H1 (cell line): Measurements from ENCODE around the gene CIPC. TPM values are rescaled to one million over a fixed set of nuclear protein-coding genes. Genes with fewer than 3 reads are reported as not detected.

ENCODE experiments used
- CTCF ChIA-PET: fragments of 300-600 bp; sonication (Branson Sonifier 250); formaldehyde crosslinking; loops from one replicate; lab custom pipeline; 2021; ENCODE audit not compliant: partially characterized antibody; lab: Charles Lee
- POLR2A ChIA-PET: fragments of 300-600 bp; sonication (Branson Sonifier 250); formaldehyde crosslinking; loops from one replicate; lab custom pipeline; 2021; ENCODE audit warnings: inconsistent platforms; ENCODE audit not compliant: partially characterized antibody; lab: Charles Lee
- DNase-seq, 2 experiments: peaks; one replicate each; pipeline versions ENCODE4 v3.0.0 to v3.0.0-alpha.2; 2010 to 2022; ENCODE audit warnings: low spot score in 2 of 2, low read depth in 1 of 2, mixed read lengths in 1 of 2
- FAIRE-seq: peaks from 2 replicates; lab custom pipeline; 2011; peaks lifted over from hg19 to GRCh38; lab: Jason Lieb, UNC
- H2AFZ ChIP-seq: 2 replicates; pipeline ENCODE4 v1.8.1; 2012; ENCODE audit warnings: low read length, inconsistent platforms
- H2AK5ac ChIP-seq: 2 replicates; pipeline ENCODE4 v1.6.1; 2013; ENCODE audit warnings: low read depth, low read length
- H2BK120ac ChIP-seq: replicated peaks from 2 replicates; pipeline ENCODE3; 2013; ENCODE audit warnings: low read depth, low read length, inconsistent platforms
- H2BK12ac ChIP-seq: 2 replicates; pipeline ENCODE4 v1.6.1; 2013; ENCODE audit warnings: low read depth, low read length
- H2BK15ac ChIP-seq: 2 replicates; pipeline ENCODE4 v1.6.1; 2013; ENCODE audit warnings: low read length
- H2BK20ac ChIP-seq: 2 replicates; pipeline ENCODE4 v1.6.1; 2013; ENCODE audit warnings: low read length
- H2BK5ac ChIP-seq: 2 replicates; pipeline ENCODE4 v1.6.1; 2013; ENCODE audit warnings: low read depth, low read length
- H3K14ac ChIP-seq: 2 replicates; pipeline ENCODE4 v1.6.1; 2013; ENCODE audit warnings: inconsistent platforms; ENCODE audit not compliant: insufficient read length
- H3K18ac ChIP-seq: 2 replicates; pipeline ENCODE4 v1.6.1; 2013; ENCODE audit warnings: low read length; ENCODE audit errors: extremely low read depth
- H3K23ac ChIP-seq: 2 replicates; pipeline ENCODE4 v1.6.1; 2013; ENCODE audit warnings: inconsistent platforms; ENCODE audit not compliant: insufficient read length
- H3K23me2 ChIP-seq: 2 replicates; pipeline ENCODE4 v1.6.1; 2013; ENCODE audit warnings: low read depth, low read length
- H3K27ac ChIP-seq: 2 replicates; pipeline ENCODE4 v1.6.1; 2011; ENCODE audit warnings: low read depth, low read length, inconsistent platforms
- H3K27me3 ChIP-seq, 4 experiments: replicated peaks in 1 of 4; 1 replicate in 1 of 4; 2 replicates in 3 of 4; pipeline versions ENCODE4 v1.6.1 to v1.8.1; 2011 to 2013; ENCODE audit warnings: low read length in 3 of 4, mild to moderate bottlenecking in 3 of 4, inconsistent platforms in 2 of 4, mixed read lengths in 2 of 4, moderate library complexity in 1 of 4; ENCODE audit not compliant: control insufficient read depth in 3 of 4, insufficient read depth in 3 of 4; ENCODE audit errors: extremely low read depth in 1 of 4
- H3K36me3 ChIP-seq, 4 experiments: 2 replicates each; pipeline versions ENCODE4 v1.6.1 to v1.8.1; 2011 to 2013; ENCODE audit warnings: mild to moderate bottlenecking in 4 of 4, low read length in 3 of 4, moderate library complexity in 2 of 4, control low read depth in 1 of 4, inconsistent platforms in 1 of 4; ENCODE audit not compliant: insufficient read depth in 4 of 4, control insufficient read depth in 2 of 4
- H3K4ac ChIP-seq: replicated peaks from 2 replicates; pipeline ENCODE3; 2013; ENCODE audit warnings: low read length, low read depth, mixed read lengths, inconsistent platforms; ENCODE audit not compliant: insufficient read length
- H3K4me1 ChIP-seq, 4 experiments: replicated peaks in 1 of 4; 1 replicate in 1 of 4; 2 replicates in 3 of 4; pipeline versions ENCODE4 v1.6.1 to v1.8.1; 2011 to 2013; ENCODE audit warnings: low read length in 3 of 4, inconsistent platforms in 2 of 4, mixed read lengths in 1 of 4; ENCODE audit not compliant: insufficient read depth in 4 of 4, control insufficient read depth in 3 of 4
- H3K4me2 ChIP-seq, 2 experiments: 2 replicates each; pipeline versions ENCODE4 v1.6.1 to v1.8.1; 2011 to 2013; ENCODE audit warnings: low read depth in 2 of 2, low read length in 2 of 2, control low read depth in 1 of 2, inconsistent platforms in 1 of 2, mild to moderate bottlenecking in 1 of 2; ENCODE audit not compliant: insufficient read depth in 1 of 2
- H3K4me3 ChIP-seq, 4 experiments: fragments of 200-600, 300-600 bp in 1 of 4; sonication (generic), shearing (Covaris generic), sonication (Bioruptor Twin) in 1 of 4; 2 replicates each; pipeline versions ENCODE4 v1.5.1 to v1.8.1; 2011 to 2016; ENCODE audit warnings: low read length in 4 of 4, low read depth in 3 of 4, control low read depth in 2 of 4, inconsistent platforms in 2 of 4, mild to moderate bottlenecking in 2 of 4, mixed read lengths in 1 of 4, moderate library complexity in 1 of 4; ENCODE audit not compliant: insufficient read depth in 2 of 4; ENCODE audit errors: extremely low read depth in 1 of 4
- H3K56ac ChIP-seq: replicated peaks from 2 replicates; pipeline ENCODE3; 2013; ENCODE audit warnings: low read depth, mild to moderate bottlenecking, mixed read lengths, low read length, inconsistent platforms; ENCODE audit not compliant: insufficient read length
- H3K79me1 ChIP-seq: 2 replicates; pipeline ENCODE4 v1.6.1; 2013; ENCODE audit warnings: low read depth, low read length, control low read depth
- H3K79me2 ChIP-seq, 2 experiments: 2 replicates each; pipeline versions ENCODE4 v1.6.1 to v1.8.1; 2012 to 2013; ENCODE audit warnings: low read length in 2 of 2, mild to moderate bottlenecking in 2 of 2, inconsistent platforms in 1 of 2; ENCODE audit not compliant: insufficient read depth in 2 of 2, control insufficient read depth in 1 of 2
- H3K9ac ChIP-seq, 4 experiments: replicated peaks in 1 of 4; 1 replicate in 1 of 4; 2 replicates in 3 of 4; pipeline versions ENCODE4 v1.6.1 to v1.8.1; 2011 to 2013; ENCODE audit warnings: low read depth in 3 of 4, low read length in 3 of 4, control low read depth in 2 of 4, mild to moderate bottlenecking in 2 of 4, moderate library complexity in 2 of 4, inconsistent platforms in 1 of 4; ENCODE audit errors: extremely low read depth in 1 of 4
- H3K9me3 ChIP-seq, 2 experiments: 2 replicates each; pipeline versions ENCODE4 v1.6.1 to v1.8.1; 2012 to 2013; ENCODE audit warnings: mild to moderate bottlenecking in 2 of 2, moderate library complexity in 2 of 2, control low read depth in 1 of 2, inconsistent platforms in 1 of 2, low read depth in 1 of 2, low read length in 1 of 2, mixed read lengths in 1 of 2; ENCODE audit not compliant: insufficient read depth in 2 of 2
- H4K20me1 ChIP-seq, 2 experiments: replicated peaks in 1 of 2; 2 replicates each; pipeline versions ENCODE3 to v1.8.1; 2011 to 2013; ENCODE audit warnings: inconsistent platforms in 2 of 2, low read length in 2 of 2, mild to moderate bottlenecking in 1 of 2; ENCODE audit not compliant: insufficient read depth in 2 of 2, control insufficient read depth in 1 of 2
- H4K5ac ChIP-seq: 2 replicates; pipeline ENCODE4 v1.6.1; 2013; ENCODE audit warnings: low read length, low read depth, mixed read lengths, inconsistent platforms; ENCODE audit not compliant: insufficient read length
- H4K8ac ChIP-seq: 2 replicates; pipeline ENCODE4 v1.8.0; 2013; ENCODE audit warnings: mild to moderate bottlenecking, moderate library complexity, low read length, inconsistent platforms; ENCODE audit not compliant: insufficient read depth; ENCODE audit errors: extremely low read depth
- H4K91ac ChIP-seq: replicated peaks from 2 replicates; pipeline ENCODE3; 2013; ENCODE audit warnings: low read length, mixed read lengths, inconsistent platforms; ENCODE audit not compliant: insufficient read length
- ASH2L ChIP-seq: fragments of 200-600, 300-600 bp; sonication (generic); IDR thresholded peaks from one replicate; pipeline ENCODE4 v1.7.1; 2017; ENCODE audit warnings: low read length
- CBX5 ChIP-seq: fragments of 300-800, 300-1000 bp; sonication (generic); IDR thresholded peaks from 2 replicates; pipeline ENCODE4 v1.7.1; 2016; ENCODE audit warnings: antibody characterized with exemption, low read length, low read depth
- CHD2 ChIP-seq: IDR thresholded peaks from 2 replicates; pipeline ENCODE4 v1.6.1; 2012; ENCODE audit warnings: low read length, improper control_type of control experiment
- JUND ChIP-seq: IDR thresholded peaks from 2 replicates; pipeline ENCODE4 v1.6.1; 2011; ENCODE audit warnings: mild to moderate bottlenecking, improper control_type of control experiment, low read length
- RAD21 ChIP-seq, 2 experiments: IDR thresholded peaks in 1 of 2; conservative IDR thresholded peaks in 1 of 2; 2 replicates each; pipeline ENCODE4 v1.6.1; 2011; ENCODE audit warnings: low read depth in 2 of 2, low read length in 2 of 2, improper control_type of control experiment in 1 of 2, inconsistent platforms in 1 of 2, mild to moderate bottlenecking in 1 of 2, moderate library complexity in 1 of 2
- SRF ChIP-seq: IDR thresholded peaks from 2 replicates; pipeline ENCODE4 v1.6.1; 2011; ENCODE audit warnings: mild to moderate bottlenecking, low read depth, low read length, moderate library complexity
- TAF1 ChIP-seq: IDR thresholded peaks from 2 replicates; pipeline ENCODE4 v1.6.1; 2011; ENCODE audit warnings: mild to moderate bottlenecking, low read depth, low read length
- TEAD4 ChIP-seq: IDR thresholded peaks from 2 replicates; pipeline ENCODE4 v1.6.1; 2012; ENCODE audit warnings: low read depth, low read length, inconsistent platforms, mixed read lengths
- USF2 ChIP-seq: IDR thresholded peaks from 2 replicates; pipeline ENCODE4 v1.6.1; 2011; ENCODE audit warnings: low read length, improper control_type of control experiment
- WGBS, 2 experiments: shearing (Covaris generic) in 1 of 2; methylation state at CpG; one replicate each; pipeline versions ENCODE4 v1.1.6 to v1.1.7; 2013 to 2015; ENCODE audit warnings: low lambda C conversion rate in 2 of 2, mixed read lengths in 2 of 2, inconsistent platforms in 1 of 2, low coverage in 1 of 2, missing lambda C conversion rate in 1 of 2; ENCODE audit not compliant: insufficient replicate concordance in 2 of 2, insufficient coverage in 1 of 2, insufficient read length in 1 of 2; ENCODE audit errors: extremely low coverage in 1 of 2, missing lambda C conversion rate in 1 of 2; 5-methylcytosine and 5-hydroxymethylcytosine counted together
- polyA plus RNA-seq, 7 experiments: library from polyadenylated mRNA; depleted of rRNA in 3 of 7; stranded (reverse) in 5 of 7; unstranded in 2 of 7; fragments of >200 nt in 5 of 7; fragments of 200-250 nt in 2 of 7; gene quantifications; 1 replicate in 5 of 7; 2 replicates in 1 of 7; 4 replicates in 1 of 7; pipeline versions ENCODE4 v1.2.1 to v1.2.3, GENCODE V29; 2011 to 2013; ENCODE audit warnings: missing spikeins in 2 of 7, mixed read lengths in 2 of 7
- total RNA-seq: library from RNA; stranded (reverse); fragmentation: NEBNext Ultra II Directional; extraction: Animal tissue kit (Norgen Biotek cat#: 25700); gene quantifications from 2 replicates; pipeline ENCODE4 v1.2.1, GENCODE V29; 2021

CIPC gene
- total and polyA plus RNA-seq, 2 of the 8 experiments (the other 6 are each of a cell fraction or from before 2014, with no cell fraction given), result 13.9 to 32.7 TPM

- H2BK20ac ChIP-seq, result no peak overlapping the region
- peak overlapping the region in 1 of 4 experiments; percentile 29; a peak in 1 of 8 replicates for H3K4me3 ChIP-seq
- H4K5ac ChIP-seq, result no peak overlapping the region
- H3K23me2 ChIP-seq, result peaks cover 4% of the 10 kb centered on the region
- peak overlapping the region; percentile 68 to 99 for H3K4me2 ChIP-seq
- WGBS, 2 experiments, result 65% methylated on average over 11 of the region's 11 CpGs; no CpG with 5 or more reads in 1 of the 2 experiments
- H3K56ac ChIP-seq, result no peak overlapping the region
- H2BK15ac ChIP-seq, result peak overlapping the region; percentile 96; the same call in 1 of the 2 replicates
- 0 out of 2 replicates have a peak overlapping the region, but pooled peaks have one; percentile 14 for H2AFZ ChIP-seq
- H3K14ac ChIP-seq, result no peak overlapping the region
- peak overlapping the region; percentile 9 for H3K4ac ChIP-seq
- H3K18ac ChIP-seq, result no peak overlapping the region
- H2AK5ac ChIP-seq, result no peak overlapping the region
- ChIA-PET POLR2A (interaction anchor here (0.6 to 1.7 kb wide), 2 partner anchors 17 to 56 kb away, joined by 3 to 4 read pairs; no protein-coding TSS in a partner anchor), CTCF (interaction anchor here (0.8 to 52.5 kb wide), 8 partner anchors 12 to 134 kb away, joined by 3 to 1490 read pairs (median 4); partner anchors contain the start of genes CIPC and ZDHHC22)
- H3K79me2 ChIP-seq, result no peaks in the 10 kb centered on the region
- DNase-seq (no peak), FAIRE-seq (no peak)
- H2BK120ac ChIP-seq, result no peak overlapping the region
- no peaks in the 10 kb centered on the region; a peak in 1 of 7 replicates for H3K27me3 ChIP-seq
- no peaks in the 10 kb centered on the region for H3K79me1 ChIP-seq
- peak overlapping the region; percentile 96; the same call in 1 of the 2 replicates for H2BK5ac ChIP-seq
- H3K4me1 ChIP-seq, result peaks cover 3 to 30% (median 14%) of the 10 kb centered on the region in 4 experiments
- H3K23ac ChIP-seq, result peak overlapping the region; percentile 27
- H4K8ac ChIP-seq, result peak overlapping the region; percentile 86; the same call in 1 of the 2 replicates
- H4K20me1 ChIP-seq, result peaks cover 0 to 2% of the 10 kb centered on the region in 2 experiments
- H3K9ac ChIP-seq, result no peak overlapping the region
- H3K36me3 ChIP-seq, result no peaks in the 10 kb centered on the region
- H4K91ac ChIP-seq, result peak overlapping the region; percentile 99
- TF ChIP-seq TEAD4, result no peak
- TF ChIP-seq TAF1, result no peak
- TF ChIP-seq RAD21 (IDR thresholded peaks at IDR 0.05 in 1 of 2, conservative IDR thresholded peaks at IDR 0.05 in 1 of 2; ENCODE audit: low read depth in 2 of 2, low read length in 2 of 2), result no peak
- no peak for TF ChIP-seq CBX5
- TF ChIP-seq ASH2L, result no peak
- no peak for TF ChIP-seq CHD2
- TF ChIP-seq JUND, result no peak
- TF ChIP-seq USF2, result no peak
- TF ChIP-seq SRF, result no peak
- peak overlapping the region; percentile 100; the same call in 1 of the 2 replicates for H2BK12ac ChIP-seq
- H3K9me3 ChIP-seq, result no peaks in the 10 kb centered on the region
- H3K27ac ChIP-seq, result no peak overlapping the region
Measured at GRCh38 chr14:77157740-77158139, 59.7 kb downstream of the CIPC start.
